ENCODE measurements around the gene TMPRSS9.

DNA sequence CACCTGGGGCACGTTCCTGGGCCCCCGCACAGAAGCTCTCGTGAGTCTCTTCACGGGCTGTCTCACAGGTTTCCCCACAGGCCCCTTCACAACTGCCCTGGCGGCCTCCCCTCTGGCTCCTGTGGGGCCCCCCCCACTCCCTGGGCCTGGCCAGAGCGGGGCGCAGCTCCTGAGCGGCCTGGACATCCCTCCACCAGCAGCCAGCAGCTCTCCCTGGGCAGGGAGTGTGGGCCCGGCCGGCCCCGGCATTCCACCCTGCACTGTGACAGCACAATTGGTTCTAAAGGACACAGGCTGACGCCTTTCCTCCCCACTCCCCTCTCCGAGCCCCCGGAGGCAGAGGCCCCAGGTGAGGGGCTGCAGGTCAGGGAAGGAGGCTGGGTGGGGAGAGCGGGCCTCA is 76.9 kb downstream of the TMPRSS9 start:
- TF ChIP-seq EZH2 (IDR thresholded peaks at IDR 0.05; ENCODE audit: insufficient read depth, poor library complexity, severe bottlenecking) (no peak), EZH2phosphoT487 (IDR thresholded peaks at IDR 0.05; ENCODE audit: insufficient read depth, low read depth) (no peak)

Data from GM23248 (cell line).